ENCODE measurements around the gene PAFAH1B2.

DNA sequence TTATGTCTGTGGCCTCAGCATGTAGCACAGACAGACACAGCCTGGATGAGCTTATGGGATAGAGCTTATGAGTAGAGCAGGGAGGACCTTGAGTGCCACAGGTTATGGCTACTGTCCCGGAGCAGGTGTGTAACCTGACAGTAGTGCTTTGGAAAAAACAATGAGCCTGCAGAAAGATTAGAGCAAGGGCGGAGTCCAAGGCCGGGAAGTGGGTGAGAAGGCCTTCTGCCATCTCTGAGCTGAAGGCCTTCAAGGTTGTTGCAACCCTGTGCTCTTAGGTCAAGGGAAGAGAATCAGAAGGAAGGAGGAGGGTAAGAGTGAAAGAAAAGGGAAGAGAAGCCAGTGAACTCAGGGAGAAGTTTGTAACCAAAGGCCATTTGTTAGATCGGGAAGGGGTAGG, 51.2 kb downstream of the PAFAH1B2 start:
- TF ChIP-seq, protein P1, sequence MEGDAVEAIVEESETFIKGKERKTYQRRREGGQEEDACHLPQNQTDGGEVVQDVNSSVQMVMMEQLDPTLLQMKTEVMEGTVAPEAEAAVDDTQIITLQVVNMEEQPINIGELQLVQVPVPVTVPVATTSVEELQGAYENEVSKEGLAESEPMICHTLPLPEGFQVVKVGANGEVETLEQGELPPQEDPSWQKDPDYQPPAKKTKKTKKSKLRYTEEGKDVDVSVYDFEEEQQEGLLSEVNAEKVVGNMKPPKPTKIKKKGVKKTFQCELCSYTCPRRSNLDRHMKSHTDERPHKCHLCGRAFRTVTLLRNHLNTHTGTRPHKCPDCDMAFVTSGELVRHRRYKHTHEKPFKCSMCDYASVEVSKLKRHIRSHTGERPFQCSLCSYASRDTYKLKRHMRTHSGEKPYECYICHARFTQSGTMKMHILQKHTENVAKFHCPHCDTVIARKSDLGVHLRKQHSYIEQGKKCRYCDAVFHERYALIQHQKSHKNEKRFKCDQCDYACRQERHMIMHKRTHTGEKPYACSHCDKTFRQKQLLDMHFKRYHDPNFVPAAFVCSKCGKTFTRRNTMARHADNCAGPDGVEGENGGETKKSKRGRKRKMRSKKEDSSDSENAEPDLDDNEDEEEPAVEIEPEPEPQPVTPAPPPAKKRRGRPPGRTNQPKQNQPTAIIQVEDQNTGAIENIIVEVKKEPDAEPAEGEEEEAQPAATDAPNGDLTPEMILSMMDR (IDR thresholded peaks at IDR 0.05 in 4 of 5, conservative IDR thresholded peaks at IDR 0.05 in 1 of 5), result no peak
- TF ChIP-seq POLR2A (IDR thresholded peaks at IDR 0.05), result no peak
